Naive thymus-derived CD4-positive, alpha-beta T cell (primary cell): ENCODE results near the gene PRSS22. TPM values are rescaled to one million over a fixed set of nuclear protein-coding genes. Genes with fewer than 3 reads are reported as not detected.

Source experiments
- ATAC-seq: fragments of 150-1000 bp; cut with Tn5 transposase; 2 replicates; pipeline ENCODE4 v1.10.0; 2021; ENCODE audit warnings: mild to moderate bottlenecking, moderate library complexity
- CTCF ChIA-PET: fragments of 350-600 bp; sonication (Branson Sonifier 250); formaldehyde crosslinking; loops from one replicate; lab custom pipeline; 2021; ENCODE audit warnings: antibody characterized with exemption; lab: Charles Lee
- POLR2A ChIA-PET: fragments of 350-600 bp; sonication (Branson Sonifier 250); formaldehyde crosslinking; loops from one replicate; lab custom pipeline; 2021; ENCODE audit warnings: antibody characterized with exemption, inconsistent platforms; lab: Charles Lee
- DNase-seq, 9 donors: peaks; one replicate each; pipeline versions ENCODE4 v3.0.0 to v3.0.0-alpha.2; 2020 to 2022; ENCODE audit warnings: mixed read lengths in 1 of 9
- H3K27ac ChIP-seq: one replicate; pipeline ENCODE4 v1.7.0; 2013; ENCODE audit warnings: mild to moderate bottlenecking, low read depth, low read length, moderate library complexity
- H3K27me3 ChIP-seq, 2 donors: one replicate each; pipeline ENCODE4 v1.7.0; 2013; ENCODE audit warnings: low read length in 2 of 2, mild to moderate bottlenecking in 2 of 2, moderate library complexity in 2 of 2; ENCODE audit not compliant: control insufficient read depth in 2 of 2, insufficient read depth in 2 of 2
- H3K36me3 ChIP-seq, 3 experiments: 1 replicate in 2 of 3; 2 replicates in 1 of 3; pipeline ENCODE4 v1.7.0; 2013; ENCODE audit warnings: low read length in 3 of 3, mild to moderate bottlenecking in 3 of 3, moderate library complexity in 1 of 3; ENCODE audit not compliant: insufficient read depth in 3 of 3, control insufficient read depth in 2 of 3
- H3K4me1 ChIP-seq, 2 donors: one replicate each; pipeline ENCODE4 v1.7.0; 2013; ENCODE audit warnings: low read length in 2 of 2, mild to moderate bottlenecking in 2 of 2, moderate library complexity in 1 of 2; ENCODE audit not compliant: control insufficient read depth in 2 of 2, insufficient read depth in 2 of 2
- H3K4me3 ChIP-seq: 2 replicates; pipeline ENCODE4 v1.7.0; 2013; ENCODE audit warnings: mild to moderate bottlenecking, low read length
- H3K9me3 ChIP-seq, 3 experiments: 1 replicate in 2 of 3; 2 replicates in 1 of 3; pipeline ENCODE4 v1.7.0; 2013; ENCODE audit warnings: low read length in 3 of 3; ENCODE audit not compliant: control insufficient read depth in 2 of 3
- H3K27ac Mint-ChIP-seq, 9 donors: one replicate each; pipeline ENCODE4 v1.8.0; 2020 to 2022; ENCODE audit warnings: mixed read lengths in 9 of 9, mild to moderate bottlenecking in 8 of 9, moderate library complexity in 5 of 9, inconsistent platforms in 2 of 9
- H3K27me3 Mint-ChIP-seq, 5 donors: one replicate each; pipeline ENCODE4 v1.8.0; 2021 to 2022; ENCODE audit warnings: mixed read lengths in 5 of 5, mild to moderate bottlenecking in 1 of 5
- H3K36me3 Mint-ChIP-seq, 5 donors: one replicate each; pipeline ENCODE4 v1.8.0; 2020 to 2022; ENCODE audit warnings: mixed read lengths in 5 of 5, mild to moderate bottlenecking in 3 of 5, inconsistent platforms in 1 of 5
- H3K4me1 Mint-ChIP-seq, 7 donors: one replicate each; pipeline ENCODE4 v1.8.0; 2020 to 2022; ENCODE audit warnings: mixed read lengths in 7 of 7, mild to moderate bottlenecking in 3 of 7, inconsistent platforms in 1 of 7
- H3K4me3 Mint-ChIP-seq, 10 donors: one replicate each; pipeline ENCODE4 v1.8.0; 2020 to 2022; ENCODE audit warnings: mild to moderate bottlenecking in 10 of 10, mixed read lengths in 10 of 10, moderate library complexity in 6 of 10, inconsistent platforms in 2 of 10
- H3K9me3 Mint-ChIP-seq, 11 donors: one replicate each; pipeline ENCODE4 v1.8.0; 2020 to 2022; ENCODE audit warnings: mixed read lengths in 11 of 11, mild to moderate bottlenecking in 4 of 11, inconsistent platforms in 1 of 11, moderate library complexity in 1 of 11
- intact Hi-C, 2 donors: fragments of 100-400 bp; cut with micrococcal nuclease; formaldehyde crosslinking; loops; one replicate each; pipeline ENCODE4 v1.15.1; 2023
- polyA plus RNA-seq, 2 donors: library from polyadenylated mRNA; unstranded; fragments of 300-500 nt; fragmentation: Illumina TruSeq; gene quantifications; one replicate each; pipeline ENCODE4 v1.2.3, GENCODE V29; 2021
- total RNA-seq, 6 experiments: library from RNA in 5 of 6; stranded (reverse) in 5 of 6; gene quantifications; 1 replicate in 5 of 6; 2 replicates in 1 of 6; pipeline ENCODE4 v1.2.3 and lab custom pipeline; 2021 to 2026

PRSS22 gene
- total and polyA plus RNA-seq, 7 experiments from 2014 or later: 0.59 to 0.72 TPM; not detected in 5

GRCh38 chr16:2841606-2842339 is 16.2 kb downstream of the PRSS22 start:
- peaks cover 0 to 5% (median 0%) of the 10 kb centered on the region in 5 donors for H3K27me3 Mint-ChIP-seq
- H3K27me3 ChIP-seq: no peaks in the 10 kb centered on the region
- ChIA-PET POLR2A (no interaction called here), CTCF (interaction anchor here (1.1 kb wide), 1 partner anchor 26 kb away, joined by 6 read pairs; no protein-coding TSS in a partner anchor)
- peak overlapping the region in 7 of 9 donors; percentile 38 to 92 (median 86) for H3K27ac Mint-ChIP-seq
- peaks cover 30 to 37% of the 10 kb centered on the region in 2 donors for H3K4me1 ChIP-seq
- H3K4me1 Mint-ChIP-seq: peaks cover 13 to 48% (median 29%) of the 10 kb centered on the region in 7 donors
- H3K4me3 Mint-ChIP-seq: peak overlapping the region in 8 of 10 donors; percentile 46 to 75 (median 54)
- intact Hi-C loops: loop anchor here in 1 of 2 donors (1.0 kb wide), 1 partner anchor 27 kb away; no protein-coding TSS in a partner anchor
- peak overlapping the region; percentile 53 for H3K27ac ChIP-seq
- H3K4me3 ChIP-seq: peak overlapping the region; percentile 51
- H3K9me3 ChIP-seq: no peaks in the 10 kb centered on the region
- DNase-seq (no peak), ATAC-seq (peak; percentile 45)
- no peaks in the 10 kb centered on the region for H3K36me3 Mint-ChIP-seq
- H3K9me3 Mint-ChIP-seq: no peaks in the 10 kb centered on the region
- no peaks in the 10 kb centered on the region for H3K36me3 ChIP-seq

GRCh38 chr16:2840914-2841313 is 17.1 kb downstream of the PRSS22 start:
- POLR2A ChIA-PET: no interaction called here
- Histone ChIP-seq H3K27ac (no peak overlapping the region), H3K27me3 (no peaks in the 10 kb centered on the region), H3K9me3 (no peaks in the 10 kb centered on the region), H3K4me3 (no peak overlapping the region), H3K4me1 (peaks cover 30 to 37% of the 10 kb centered on the region in 2 donors), H3K36me3 (no peaks in the 10 kb centered on the region)
- H3K9me3 Mint-ChIP-seq: no peaks in the 10 kb centered on the region
- H3K36me3 Mint-ChIP-seq: no peaks in the 10 kb centered on the region
- H3K27ac Mint-ChIP-seq: peak overlapping the region in 2 of 9 donors; percentile 39 to 88
- peaks cover 13 to 46% (median 29%) of the 10 kb centered on the region in 7 donors for H3K4me1 Mint-ChIP-seq
- intact Hi-C loops: no loop called here
- peaks cover 0 to 6% (median 0%) of the 10 kb centered on the region in 5 donors for H3K27me3 Mint-ChIP-seq
- H3K4me3 Mint-ChIP-seq: peak overlapping the region in 2 of 10 donors; percentile 14 to 25
- ATAC-seq (no peak), DNase-seq (no peak)
- CTCF ChIA-PET: interaction anchor here (0.5 kb wide), 1 partner anchor 76 kb away, joined by 3 read pairs; no protein-coding TSS in a partner anchor

- Mint-ChIP-seq H3K36me3 (no peaks in the 10 kb centered on the region), H3K4me1 (peaks cover 13 to 46% (median 29%) of the 10 kb centered on the region in 7 donors), H3K4me3 (peak overlapping the region in 1 of 10 donors; percentile 33), H3K27me3 (peaks cover 0 to 6% (median 0%) of the 10 kb centered on the region in 5 donors), H3K27ac (peak overlapping the region in 6 of 9 donors; percentile 13 to 66 (median 48)), H3K9me3 (no peaks in the 10 kb centered on the region)
- ChIA-PET CTCF (interaction anchor here (0.6 to 2.7 kb wide), 6 partner anchors 8 to 768 kb away, joined by 3 to 16 read pairs (median 4); no protein-coding TSS in a partner anchor), POLR2A (no interaction called here)
- Histone ChIP-seq H3K4me1 (peaks cover 30 to 33% of the 10 kb centered on the region in 2 donors), H3K36me3 (no peaks in the 10 kb centered on the region), H3K27me3 (no peaks in the 10 kb centered on the region), H3K4me3 (no peak overlapping the region), H3K9me3 (no peaks in the 10 kb centered on the region), H3K27ac (no peak overlapping the region)
- intact Hi-C loops: loop anchor here in 1 of 2 donors (1.0 to 2.0 kb wide), 3 partner anchors 28 to 87 kb away; no protein-coding TSS in a partner anchor
- ATAC-seq (no peak), DNase-seq (no peak)
Observed at GRCh38 chr16:2839650-2840450, 18.1 kb downstream of the PRSS22 start.

GRCh38 chr16:2838928-2839327 is 19.0 kb downstream of the PRSS22 start:
- H3K4me3 ChIP-seq: no peak overlapping the region
- ChIA-PET CTCF (interaction anchor here (0.6 to 2.7 kb wide), 7 partner anchors 9 to 959 kb away, joined by 3 to 16 read pairs (median 4); no protein-coding TSS in a partner anchor), POLR2A (no interaction called here)
- H3K27me3 Mint-ChIP-seq: peaks cover 0 to 6% (median 0%) of the 10 kb centered on the region in 5 donors
- H3K36me3 Mint-ChIP-seq: no peaks in the 10 kb centered on the region
- ATAC-seq (peak; percentile 79), DNase-seq (peak; percentile 33 to 57 (median 48))
- no peaks in the 10 kb centered on the region for H3K9me3 ChIP-seq
- peaks cover 30 to 33% of the 10 kb centered on the region in 2 donors for H3K4me1 ChIP-seq
- no peaks in the 10 kb centered on the region for H3K27me3 ChIP-seq
- H3K27ac Mint-ChIP-seq: peak overlapping the region in 7 of 9 donors; percentile 18 to 66 (median 47)
- no peaks in the 10 kb centered on the region for H3K36me3 ChIP-seq
- peaks cover 13 to 45% (median 24%) of the 10 kb centered on the region in 7 donors for H3K4me1 Mint-ChIP-seq
- H3K9me3 Mint-ChIP-seq: peaks cover 0 to 2% (median 0%) of the 10 kb centered on the region in 11 donors
- H3K27ac ChIP-seq: no peak overlapping the region
- intact Hi-C loops: loop anchor here (1.0 to 2.0 kb wide), 3 partner anchors 29 to 88 kb away; no protein-coding TSS in a partner anchor
- H3K4me3 Mint-ChIP-seq: peak overlapping the region in 1 of 10 donors; percentile 14

GRCh38 chr16:2836646-2837508 is 21.1 kb downstream of the PRSS22 start:
- POLR2A ChIA-PET: no interaction called here
- H3K4me3 Mint-ChIP-seq: no peak overlapping the region
- no peak for DNase-seq

More at GRCh38 chr16:2836646-2837508, 21.1 kb downstream of the PRSS22 start:
- H3K27me3 Mint-ChIP-seq: peaks cover 0 to 6% (median 3%) of the 10 kb centered on the region in 5 donors
- H3K36me3 Mint-ChIP-seq: no peaks in the 10 kb centered on the region
- H3K9me3 Mint-ChIP-seq: peaks cover 0 to 2% (median 0%) of the 10 kb centered on the region in 11 donors
- no peak overlapping the region for H3K4me3 ChIP-seq
- no peak for ATAC-seq
- H3K9me3 ChIP-seq: no peaks in the 10 kb centered on the region
- H3K27me3 ChIP-seq: no peaks in the 10 kb centered on the region
- no peaks in the 10 kb centered on the region for H3K36me3 ChIP-seq
- peak overlapping the region in 3 of 9 donors; percentile 0 to 47 (median 5) for H3K27ac Mint-ChIP-seq
- no peak overlapping the region for H3K27ac ChIP-seq
- H3K4me1 Mint-ChIP-seq: peaks cover 7 to 35% (median 16%) of the 10 kb centered on the region in 7 donors
- CTCF ChIA-PET: no interaction called here
- H3K4me1 ChIP-seq: peaks cover 21 to 22% of the 10 kb centered on the region in 2 donors
- intact Hi-C loops: no loop called here
